HG03460 (cell line): ENCODE results near the gene TP63.

Source experiments
- ATAC-seq: cut with Tn5 transposase; IDR thresholded peaks from one replicate; pipeline ENCODE4 v1.9.1; 2021; ENCODE audit not compliant: unreplicated experiment

TP63 gene

DNA sequence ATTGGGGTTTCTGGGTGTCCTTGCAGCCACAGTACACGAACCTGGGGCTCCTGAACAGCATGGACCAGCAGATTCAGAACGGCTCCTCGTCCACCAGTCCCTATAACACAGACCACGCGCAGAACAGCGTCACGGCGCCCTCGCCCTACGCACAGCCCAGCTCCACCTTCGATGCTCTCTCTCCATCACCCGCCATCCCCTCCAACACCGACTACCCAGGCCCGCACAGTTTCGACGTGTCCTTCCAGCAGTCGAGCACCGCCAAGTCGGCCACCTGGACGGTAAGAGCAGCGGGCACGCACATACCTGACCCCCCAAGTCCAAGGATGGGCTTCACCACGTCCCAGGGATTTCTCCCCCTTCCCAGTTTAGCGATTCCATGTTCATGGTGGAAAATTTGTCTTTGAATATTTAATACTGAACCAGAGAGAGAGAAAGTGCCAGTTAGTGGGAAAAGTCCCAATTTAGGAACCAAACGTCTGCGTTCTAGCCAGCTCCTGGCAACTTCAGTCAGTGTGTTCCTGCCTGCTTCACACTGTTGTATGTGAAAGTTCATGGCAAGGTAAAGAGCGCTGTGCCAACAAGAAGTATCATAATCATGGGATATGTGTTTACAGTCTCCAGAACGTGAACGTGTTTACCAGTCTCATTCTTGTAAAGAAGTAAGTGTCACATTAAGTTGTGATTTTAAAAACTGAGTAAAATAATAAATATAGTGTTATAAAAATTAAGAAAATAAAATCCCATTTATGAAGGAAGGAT lies 177.2 kb downstream of the TP63 start:
- ATAC-seq = no peak

DNA sequence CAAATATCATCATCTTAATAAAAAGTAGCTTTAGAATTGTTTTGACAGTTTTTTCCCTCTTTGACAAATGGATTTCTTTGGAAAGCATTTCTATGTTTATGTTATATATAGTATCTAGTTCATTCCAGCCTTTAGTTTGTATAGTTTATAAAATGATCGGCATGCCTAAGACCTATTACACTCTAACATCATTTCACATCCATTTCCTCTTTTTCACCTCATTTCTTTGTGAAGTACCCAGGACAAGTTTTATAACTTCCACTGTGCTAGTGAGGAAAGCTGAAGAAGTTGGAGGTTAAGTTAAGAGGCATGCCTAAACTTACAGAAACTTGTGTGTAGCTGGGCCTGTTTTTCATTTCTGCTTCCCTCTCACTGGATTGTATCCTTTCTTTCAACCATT lies 178.4 kb downstream of the TP63 start:
- no peak for ATAC-seq

DNA sequence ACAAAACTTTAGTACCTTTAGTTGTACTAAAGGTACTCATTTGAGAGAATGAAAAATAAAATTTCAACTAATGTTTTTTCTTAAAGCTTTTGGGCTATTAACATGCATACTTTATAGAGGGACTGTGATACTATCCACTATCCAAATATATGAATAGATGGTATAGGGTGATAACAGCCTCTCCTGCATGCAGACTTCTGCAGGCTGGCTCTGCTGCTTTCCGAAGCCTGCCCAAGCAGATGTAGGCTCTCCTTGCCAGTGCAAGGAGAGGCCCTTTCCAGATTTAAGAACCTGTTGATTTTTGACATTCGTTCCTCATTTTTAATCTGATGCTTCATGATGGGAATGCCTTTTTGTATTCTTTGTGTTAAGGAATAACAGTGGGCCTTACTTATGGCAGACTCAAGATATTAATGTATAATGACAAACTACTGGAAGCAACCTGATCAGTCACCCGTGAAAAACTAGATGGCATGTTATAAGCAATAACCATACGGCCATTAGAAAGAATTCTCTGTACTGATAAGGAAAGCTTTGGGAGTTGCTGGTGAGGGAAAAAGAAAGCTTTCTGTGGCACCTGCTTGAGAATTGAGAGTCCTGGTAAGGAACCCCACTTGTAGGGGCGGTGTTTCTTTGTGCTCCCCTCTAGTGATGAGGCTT lies 181.7 kb downstream of the TP63 start:
- ATAC-seq = no peak

DNA sequence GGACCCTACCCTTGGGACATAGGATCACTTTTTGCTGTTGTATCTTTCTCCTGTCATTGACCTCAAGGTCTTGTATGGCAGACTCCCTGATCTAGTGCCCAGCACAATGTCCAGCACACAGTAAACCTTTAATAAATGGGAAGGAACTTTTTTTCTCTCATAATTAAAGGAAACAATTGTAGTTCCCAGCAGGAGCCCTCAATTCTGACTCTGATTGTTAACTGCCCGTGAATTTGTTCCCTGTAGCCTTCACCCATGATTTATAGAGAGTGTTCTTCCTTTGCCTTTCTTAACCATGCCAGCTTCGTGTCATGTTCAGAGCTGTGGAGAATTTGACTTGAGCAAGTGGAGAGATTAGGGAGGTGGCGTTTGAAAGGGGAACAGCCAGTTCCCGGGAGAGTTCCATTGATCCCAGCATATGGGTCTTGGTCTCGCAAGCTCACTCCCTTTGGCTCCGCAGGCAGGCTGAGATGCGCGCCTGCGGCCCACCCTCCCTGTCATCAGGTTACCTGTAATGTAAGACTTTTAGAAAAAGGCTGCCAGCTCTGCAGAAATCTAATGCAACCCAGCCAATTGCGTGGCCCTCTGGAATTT lies 182.6 kb downstream of the TP63 start:
- no peak for ATAC-seq

DNA sequence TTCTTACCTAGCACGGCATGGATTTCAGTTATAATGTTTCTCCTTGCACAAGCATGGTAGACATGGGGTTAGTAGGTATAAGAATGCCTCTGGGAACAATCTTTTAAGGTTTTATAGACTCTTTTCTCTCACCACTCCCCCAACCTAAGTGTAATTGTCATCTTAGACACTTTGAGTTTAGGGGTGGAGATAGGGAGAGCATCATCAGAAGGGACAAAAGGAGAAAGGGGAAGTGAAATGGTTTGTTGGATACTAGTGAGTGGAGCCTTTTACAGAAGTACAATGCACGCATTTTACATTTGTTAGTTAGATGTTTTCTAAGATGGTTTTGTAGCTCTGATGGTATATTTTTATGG lies 189.2 kb downstream of the TP63 start:
- ATAC-seq = no peak

DNA sequence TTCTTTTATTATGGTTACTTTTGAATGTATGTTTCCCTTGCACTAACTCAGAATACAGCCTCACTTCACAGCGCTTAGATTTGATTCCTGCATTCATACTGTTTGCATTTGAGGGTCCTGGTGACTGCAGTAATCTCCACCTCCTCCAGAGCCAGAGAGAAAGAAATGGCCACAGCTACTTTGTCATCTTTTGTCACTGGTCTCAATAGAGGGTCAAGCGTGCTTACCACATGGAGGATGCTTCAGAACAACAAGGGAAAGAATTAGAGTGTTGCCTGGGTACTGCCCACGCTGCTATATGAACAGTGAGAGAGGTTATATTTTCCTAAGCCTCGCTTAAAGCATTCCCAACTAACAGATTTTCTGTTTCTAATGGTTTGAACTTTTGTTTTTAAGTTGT lies 190.1 kb downstream of the TP63 start:
- ATAC-seq = no peak

DNA sequence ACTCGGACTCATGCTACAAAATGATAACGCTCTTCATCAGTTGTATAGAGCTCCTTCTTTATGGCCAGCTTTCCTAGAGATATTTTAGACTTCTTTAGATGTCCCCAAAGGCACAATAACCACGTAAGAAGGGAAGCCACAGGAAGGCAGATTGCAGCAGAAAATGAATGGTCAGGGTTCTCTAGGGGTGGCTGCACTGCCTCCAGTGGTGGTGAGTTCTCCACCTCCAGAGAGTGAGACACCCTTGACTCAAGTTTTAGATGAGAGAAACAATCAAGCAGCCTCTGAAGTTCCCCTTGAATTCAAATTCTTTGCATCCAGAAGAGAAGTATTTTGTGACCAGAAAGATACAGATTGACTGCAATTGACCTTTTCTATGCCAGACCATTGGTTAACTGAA lies 191.5 kb downstream of the TP63 start:
- ATAC-seq = no peak

DNA sequence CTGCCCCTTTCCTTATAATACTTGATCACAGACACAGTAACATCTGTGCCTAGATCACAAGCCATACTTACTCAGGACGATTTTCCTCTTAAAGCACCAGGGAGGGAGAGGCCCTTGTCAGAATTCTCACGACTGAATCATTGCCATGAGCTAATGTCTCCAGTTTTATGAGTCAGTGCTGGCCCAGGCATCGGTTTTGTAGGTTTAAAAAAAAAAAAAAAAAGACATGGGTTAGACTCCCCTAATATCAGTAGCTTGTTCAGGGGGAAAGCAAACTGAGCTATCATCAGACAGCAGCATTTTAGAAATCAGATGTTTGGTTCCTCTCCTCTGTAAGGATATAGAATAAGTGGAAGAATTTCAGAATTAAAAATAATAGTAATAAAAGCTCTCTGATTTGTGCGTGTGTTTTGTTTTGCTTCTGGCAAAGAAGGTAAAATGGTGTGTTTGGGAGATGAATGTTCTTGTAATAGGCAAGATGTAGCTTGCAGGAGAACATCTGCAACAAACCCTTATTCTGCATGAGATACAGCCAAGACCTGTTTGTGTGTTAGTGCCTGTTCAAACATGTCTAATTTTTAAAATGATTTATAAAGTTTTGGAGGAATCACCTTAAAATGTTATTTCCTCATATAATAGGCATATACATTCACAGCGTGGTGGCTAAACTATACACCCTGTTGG lies 193.6 kb downstream of the TP63 start:
- no peak for ATAC-seq

DNA sequence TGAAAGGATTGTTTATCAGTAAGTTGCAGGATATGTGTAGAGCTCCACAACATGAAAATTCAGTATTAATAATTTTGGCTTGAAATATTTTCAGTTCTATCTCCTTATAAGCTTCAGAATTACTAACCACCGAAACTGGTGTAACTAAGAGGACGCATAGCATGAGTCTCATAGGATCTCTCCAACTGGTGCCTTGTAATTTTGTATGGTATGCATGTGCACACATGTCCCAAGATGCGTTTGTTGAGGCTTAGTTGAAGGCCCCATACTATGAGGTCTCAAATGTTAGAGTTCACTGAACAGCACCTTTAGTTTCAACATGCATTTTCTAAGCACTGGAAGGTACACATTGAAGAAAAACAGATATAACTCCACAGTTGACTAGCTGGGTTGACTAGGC lies 195.4 kb downstream of the TP63 start:
- no peak for ATAC-seq

DNA sequence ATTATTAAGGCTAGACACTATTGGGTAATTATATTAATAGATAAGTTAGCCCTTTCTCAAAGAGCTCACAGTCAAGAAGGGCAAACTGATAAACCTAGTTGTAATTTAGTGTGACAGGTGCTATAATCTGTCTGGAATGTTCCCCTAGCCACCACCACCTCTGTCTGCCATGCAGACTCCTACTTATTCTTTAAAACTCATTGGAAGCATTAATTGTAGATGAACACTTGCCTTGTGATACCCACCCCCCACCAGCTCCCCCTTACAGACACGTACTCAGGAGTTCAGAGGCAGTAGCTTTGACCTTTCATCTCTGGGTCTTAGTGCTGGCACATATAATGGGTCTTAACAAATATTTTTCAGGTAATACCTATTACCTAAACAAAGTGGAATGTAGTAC lies 195.9 kb downstream of the TP63 start:
- no peak for ATAC-seq

DNA sequence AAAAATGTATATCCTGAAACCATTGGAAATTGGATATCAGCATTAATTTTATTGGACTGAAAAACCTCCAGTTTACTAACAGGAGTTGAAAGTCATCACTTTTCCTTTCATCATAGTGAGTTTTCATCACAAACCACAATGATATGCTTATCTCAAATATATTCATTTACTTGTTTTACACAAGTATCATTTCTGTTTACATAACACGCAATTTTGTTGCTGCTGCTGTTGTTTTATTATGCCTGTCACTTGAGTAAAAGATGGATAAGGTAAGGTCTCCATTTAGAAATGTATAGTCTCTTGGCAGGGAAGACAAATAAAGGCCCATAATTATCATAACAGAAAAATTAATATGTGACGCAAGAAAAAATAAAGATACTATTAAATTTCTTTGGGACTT lies 199.2 kb downstream of the TP63 start:
- no peak for ATAC-seq

DNA sequence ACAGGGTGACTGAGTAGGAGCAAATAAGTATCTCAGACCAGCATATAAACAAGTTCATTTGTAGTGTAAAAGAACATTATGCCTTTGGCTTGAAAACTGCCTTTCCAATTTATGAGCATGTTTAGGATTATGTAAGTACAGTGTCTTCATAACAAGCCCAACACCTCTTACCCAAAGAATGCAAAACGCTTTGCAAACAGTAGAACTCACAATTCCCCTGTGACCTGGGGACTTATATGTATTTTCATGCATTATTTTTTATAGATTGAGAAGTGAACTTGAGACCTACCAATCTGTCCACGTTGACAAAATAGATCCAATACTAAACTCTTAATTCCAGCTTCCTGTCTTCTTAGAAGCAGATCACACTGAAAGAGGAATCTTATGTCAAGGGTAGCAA lies 202.1 kb downstream of the TP63 start:
- no peak for ATAC-seq

DNA sequence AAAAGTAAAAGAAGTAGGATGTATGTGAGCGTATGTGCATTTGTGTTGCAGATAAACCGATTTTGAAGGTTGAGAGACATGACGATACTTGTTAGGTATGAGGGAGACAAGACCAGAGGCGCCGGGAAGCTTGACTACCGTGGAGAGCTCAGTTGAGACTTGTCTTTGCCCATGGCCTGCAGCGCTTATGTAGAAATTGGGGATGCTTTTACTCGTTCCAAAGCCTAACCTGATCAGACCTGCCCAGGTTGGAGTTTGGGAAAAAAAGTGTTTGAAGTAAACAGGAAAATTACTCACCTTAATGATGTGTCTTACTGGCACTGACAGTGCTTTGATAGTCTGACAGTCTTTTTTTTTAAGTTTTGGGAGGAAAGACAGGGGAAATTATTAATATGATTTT lies 202.8 kb downstream of the TP63 start:
- no peak for ATAC-seq

DNA sequence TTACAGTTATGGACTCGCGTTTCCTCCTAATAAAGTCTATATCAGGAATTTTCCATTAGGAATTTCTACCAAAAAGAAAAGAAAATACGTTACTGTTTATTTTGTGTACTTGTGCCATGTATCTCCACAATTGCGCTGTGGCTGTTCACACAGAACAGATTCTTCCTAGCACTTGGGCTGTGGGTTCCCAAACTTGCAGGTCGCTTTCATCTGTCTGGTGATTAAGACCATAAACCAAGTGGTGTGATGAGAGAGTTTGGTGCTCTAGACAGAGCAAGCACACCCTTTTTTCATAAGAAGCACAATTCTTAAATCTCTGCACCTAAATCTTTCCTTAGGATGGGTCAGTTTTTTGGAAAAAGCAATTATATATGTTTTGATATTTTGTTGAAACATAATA lies 203.3 kb downstream of the TP63 start:
- ATAC-seq = no peak

DNA sequence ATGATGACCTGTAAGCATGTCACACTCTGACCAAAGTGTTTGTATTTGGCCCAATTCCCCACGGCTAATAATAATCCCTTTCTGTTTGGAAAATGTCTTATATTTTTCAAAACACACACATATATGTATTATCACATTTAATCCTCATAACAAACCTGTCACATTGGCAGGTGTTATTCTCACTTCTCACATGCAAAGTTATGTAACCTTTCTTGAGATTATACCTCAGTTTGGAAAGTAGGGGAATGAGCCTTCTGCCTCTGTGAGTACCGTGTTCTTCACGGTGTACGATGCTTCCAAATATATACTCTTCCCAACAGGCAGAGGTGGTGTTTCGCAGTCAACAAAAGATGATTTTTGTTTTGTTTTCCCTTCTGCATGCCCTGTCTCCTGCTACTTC lies 205.6 kb downstream of the TP63 start:
- ATAC-seq = no peak

DNA sequence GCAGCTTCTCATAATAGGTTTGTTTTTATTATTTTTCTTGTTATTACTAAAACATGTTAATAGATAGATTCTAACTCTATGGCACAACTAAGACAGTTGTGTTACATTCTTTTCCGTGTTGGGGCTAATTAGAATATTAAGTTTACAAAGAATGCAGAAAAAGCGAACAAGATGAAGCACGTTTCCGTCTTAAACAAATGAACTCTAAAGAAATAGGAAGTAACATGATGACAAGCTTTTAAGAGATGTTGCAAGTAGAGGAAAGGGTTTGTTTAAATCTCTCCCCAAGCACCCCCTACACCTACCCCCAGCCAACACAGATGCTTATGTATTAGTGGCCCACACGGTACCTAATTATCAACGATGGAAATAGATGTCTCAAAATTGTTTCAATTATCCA lies 207.1 kb downstream of the TP63 start:
- no peak for ATAC-seq

DNA sequence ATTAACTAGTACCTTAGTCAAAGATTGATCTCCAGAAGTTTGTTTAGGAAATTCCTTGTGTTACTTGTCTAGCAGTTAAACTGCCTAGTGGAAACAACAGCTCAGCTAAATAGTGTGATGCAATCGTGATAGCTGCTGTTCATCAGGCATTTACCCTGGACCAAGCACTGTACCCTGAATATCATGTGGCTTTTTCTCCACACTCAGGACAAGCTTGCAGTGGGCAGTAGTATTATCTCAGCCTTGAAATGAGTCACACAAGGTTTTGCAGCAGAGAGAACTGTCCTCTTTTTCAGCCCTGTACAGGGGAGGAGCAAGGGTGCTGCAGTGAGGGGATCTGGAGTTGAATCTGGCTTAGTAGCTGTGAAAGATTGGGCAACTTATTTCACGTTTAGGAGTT lies 208.4 kb downstream of the TP63 start:
- no peak for ATAC-seq

DNA sequence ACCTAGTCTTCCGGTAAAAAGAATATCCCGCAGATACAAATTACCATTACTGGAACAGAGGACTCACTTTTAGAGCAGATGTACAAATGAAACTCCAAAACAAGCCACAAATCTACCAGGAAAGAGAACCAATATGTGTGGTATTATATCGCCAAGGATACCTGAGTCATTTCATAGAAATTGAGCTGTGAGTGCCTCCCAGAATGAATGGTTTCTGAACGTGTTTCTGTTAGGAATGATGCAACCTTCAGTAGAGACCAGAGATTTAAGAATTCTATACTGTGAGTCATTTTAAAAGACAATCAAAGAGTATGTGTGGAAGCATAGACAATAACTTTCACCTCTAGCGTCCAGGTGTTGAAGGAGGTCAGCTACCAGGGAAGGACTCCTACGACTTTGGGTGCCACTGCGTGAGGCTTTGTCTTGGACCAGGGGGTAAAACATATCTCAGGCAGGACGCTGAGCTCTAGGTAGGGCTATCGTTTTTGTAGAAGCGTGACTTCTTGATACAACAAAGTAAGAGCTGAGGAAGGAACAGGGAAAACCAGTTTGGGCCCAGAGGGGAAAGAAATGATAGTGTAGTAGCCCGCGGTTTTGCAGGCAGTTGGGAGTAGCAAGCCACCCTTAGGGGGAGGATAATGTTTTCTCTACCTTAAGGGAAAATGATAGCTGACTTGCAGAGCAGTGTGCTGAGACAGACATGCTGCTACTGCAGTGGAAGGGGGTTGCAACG lies 210.4 kb downstream of the TP63 start:
- no peak for ATAC-seq

DNA sequence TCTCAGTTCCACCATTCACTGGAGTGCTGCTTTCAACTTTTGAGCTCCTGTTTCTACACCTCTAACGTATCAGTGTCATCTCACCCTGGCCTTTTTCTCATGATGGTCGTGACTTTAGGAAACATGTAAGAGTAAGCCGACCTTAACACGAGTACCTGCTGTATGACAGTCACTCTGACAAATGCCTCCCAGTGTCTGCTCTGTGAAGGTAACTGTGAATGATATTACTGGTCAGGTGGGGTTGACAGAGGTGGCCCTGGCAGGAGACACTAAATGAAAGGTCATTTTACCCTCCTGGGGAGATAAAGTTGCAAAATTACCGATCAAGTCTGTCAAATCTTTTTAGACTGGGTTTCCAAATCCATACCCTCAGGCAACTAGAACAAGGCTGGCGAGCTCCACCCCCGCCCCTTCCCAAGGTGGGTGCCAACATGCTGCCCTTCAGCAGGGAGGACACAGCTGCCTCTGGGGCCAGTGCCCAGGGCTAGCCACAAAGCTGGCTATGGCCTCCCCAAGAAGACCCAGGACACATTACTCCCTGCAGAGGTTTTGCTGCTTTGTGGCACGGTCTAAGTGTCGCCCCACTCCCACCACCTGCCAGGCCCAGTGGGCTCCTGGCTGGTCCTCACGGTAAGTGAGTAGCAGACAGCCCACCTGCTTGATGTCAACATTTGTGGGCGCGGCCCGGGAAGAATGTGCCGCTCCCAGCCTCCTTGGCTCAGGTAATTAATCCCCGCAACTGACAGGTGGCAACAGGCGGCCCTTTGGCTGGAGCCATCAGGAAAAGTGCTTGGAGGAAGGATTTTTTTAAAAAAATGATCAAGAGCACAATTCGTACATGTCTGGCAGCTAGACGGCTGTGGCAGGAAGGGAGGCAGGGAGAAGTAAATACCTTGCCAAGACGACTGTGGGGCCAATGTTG lies 211.8 kb downstream of the TP63 start:
- no peak for ATAC-seq

DNA sequence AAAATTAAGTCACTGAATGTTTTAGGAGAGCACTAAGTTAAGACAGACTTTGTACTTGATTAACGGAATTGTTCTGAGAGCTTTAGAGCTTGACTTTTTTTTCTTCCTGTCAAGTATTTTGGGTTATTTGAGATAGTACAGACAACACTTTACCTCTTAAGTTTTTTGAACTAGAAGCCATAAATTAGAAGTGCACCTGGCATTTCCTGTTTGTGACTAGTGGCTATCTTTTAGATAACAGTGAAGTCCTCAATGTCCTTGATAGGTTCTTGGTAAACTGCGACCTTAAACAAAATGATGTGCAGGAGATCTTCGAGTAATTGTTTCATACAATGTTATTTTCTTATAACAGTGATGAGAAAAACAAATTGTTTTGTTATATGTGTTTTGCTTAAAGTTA lies 213.9 kb downstream of the TP63 start:
- ATAC-seq = no peak
